ENCODE data around the gene NOS1.

The NOS1 gene

GRCh38 chr12:117347588-117347987 is 13.8 kb downstream of the NOS1 start:
- Histone ChIP-seq H3K27me3 (ENCODE audit: control insufficient read depth, insufficient read depth, low read length) (no peaks in the 10 kb centered on the region), H3K4me2 (ENCODE audit: low read length) (no peak overlapping the region), H3K4me3 (ENCODE audit: low read depth, low read length) (no peak overlapping the region), H3K4me1 (no peaks in the 10 kb centered on the region), H3K79me2 (no peaks in the 10 kb centered on the region), H3K9me3 (ENCODE audit: control insufficient read depth, low read length) (no peaks in the 10 kb centered on the region), H2AFZ (no peak overlapping the region), H3K9ac (no peak overlapping the region), H3K27ac (no peak overlapping the region), H3K36me3 (ENCODE audit: control insufficient read depth, insufficient read depth, low read length) (no peaks in the 10 kb centered on the region)
- TF ChIP-seq CTCF (IDR thresholded peaks at IDR 0.05), result no peak

GRCh38 chr12:117344716-117345115 is 16.7 kb downstream of the NOS1 start:
- H3K36me3 ChIP-seq (ENCODE audit: control insufficient read depth, insufficient read depth, low read length), result no peaks in the 10 kb centered on the region
- no peaks in the 10 kb centered on the region for H3K27me3 ChIP-seq (ENCODE audit: control insufficient read depth, insufficient read depth, low read length)
- H2AFZ ChIP-seq, result no peak overlapping the region
- no peak for TF ChIP-seq CTCF (IDR thresholded peaks at IDR 0.05)
- no peaks in the 10 kb centered on the region for H3K9me3 ChIP-seq (ENCODE audit: control insufficient read depth, low read length)
- no peaks in the 10 kb centered on the region for H3K79me2 ChIP-seq
- H3K9ac ChIP-seq, result no peak overlapping the region
- H3K4me3 ChIP-seq (ENCODE audit: low read depth, low read length), result no peak overlapping the region
- H3K4me2 ChIP-seq (ENCODE audit: low read length), result no peak overlapping the region
- H3K27ac ChIP-seq, result no peak overlapping the region
- H3K4me1 ChIP-seq, result no peaks in the 10 kb centered on the region

GRCh38 chr12:117343849-117344248 is 17.6 kb downstream of the NOS1 start:
- no peak for TF ChIP-seq CTCF (IDR thresholded peaks at IDR 0.05)

GRCh38 chr12:117343296-117343695 is 18.1 kb downstream of the NOS1 start:
- H3K9me3 ChIP-seq (ENCODE audit: control insufficient read depth, low read length), result no peaks in the 10 kb centered on the region
- H3K9ac ChIP-seq, result no peak overlapping the region
- H3K4me2 ChIP-seq (ENCODE audit: low read length), result no peak overlapping the region
- H3K4me1 ChIP-seq, result no peaks in the 10 kb centered on the region
- no peaks in the 10 kb centered on the region for H3K27me3 ChIP-seq (ENCODE audit: control insufficient read depth, insufficient read depth, low read length)
- no peak overlapping the region for H2AFZ ChIP-seq
- no peak overlapping the region for H3K4me3 ChIP-seq (ENCODE audit: low read depth, low read length)
- TF ChIP-seq CTCF (IDR thresholded peaks at IDR 0.05), result no peak
- no peaks in the 10 kb centered on the region for H3K79me2 ChIP-seq
- no peak overlapping the region for H3K27ac ChIP-seq
- H3K36me3 ChIP-seq (ENCODE audit: control insufficient read depth, insufficient read depth, low read length), result no peaks in the 10 kb centered on the region

More at GRCh38 chr12:117343849-117344248, 17.6 kb downstream of the NOS1 start:
- Histone ChIP-seq H3K4me1 (no peaks in the 10 kb centered on the region), H3K4me2 (ENCODE audit: low read length) (no peak overlapping the region), H3K27ac (no peak overlapping the region), H3K27me3 (ENCODE audit: control insufficient read depth, insufficient read depth, low read length) (no peaks in the 10 kb centered on the region), H3K79me2 (no peaks in the 10 kb centered on the region), H2AFZ (no peak overlapping the region), H3K4me3 (ENCODE audit: low read depth, low read length) (no peak overlapping the region), H3K9me3 (ENCODE audit: control insufficient read depth, low read length) (no peaks in the 10 kb centered on the region), H3K9ac (no peak overlapping the region), H3K36me3 (ENCODE audit: control insufficient read depth, insufficient read depth, low read length) (no peaks in the 10 kb centered on the region)

GRCh38 chr12:117342682-117343081 is 18.7 kb downstream of the NOS1 start:
- H3K4me3 ChIP-seq (ENCODE audit: low read depth, low read length), result no peak overlapping the region
- H2AFZ ChIP-seq, result no peak overlapping the region
- no peak overlapping the region for H3K9ac ChIP-seq
- TF ChIP-seq CTCF (IDR thresholded peaks at IDR 0.05), result no peak
- no peaks in the 10 kb centered on the region for H3K79me2 ChIP-seq
- H3K4me1 ChIP-seq, result no peaks in the 10 kb centered on the region
- H3K27ac ChIP-seq, result no peak overlapping the region
- H3K4me2 ChIP-seq (ENCODE audit: low read length), result no peak overlapping the region
- H3K9me3 ChIP-seq (ENCODE audit: control insufficient read depth, low read length), result no peaks in the 10 kb centered on the region
- no peaks in the 10 kb centered on the region for H3K27me3 ChIP-seq (ENCODE audit: control insufficient read depth, insufficient read depth, low read length)
- no peaks in the 10 kb centered on the region for H3K36me3 ChIP-seq (ENCODE audit: control insufficient read depth, insufficient read depth, low read length)
